Activated gamma-delta T cell treated with Interleukin-2 at 50 U/mL for 16 hours (primary cell): Measurements from ENCODE around the gene C2CD4C.
"Not testable (repeated sequence)": the region's sequence is repeated elsewhere in the genome, so short reads cannot be mapped to it uniquely, and the experiment has no call there.

ENCODE experiments used
- DNase-seq: peaks from one replicate; pipeline ENCODE4 v3.0.0-alpha.2; 2020

The C2CD4C gene

GRCh38 chr19:413756-414420 is 4.9 kb upstream of the C2CD4C start:
- DNase-seq: no peak

DNA sequence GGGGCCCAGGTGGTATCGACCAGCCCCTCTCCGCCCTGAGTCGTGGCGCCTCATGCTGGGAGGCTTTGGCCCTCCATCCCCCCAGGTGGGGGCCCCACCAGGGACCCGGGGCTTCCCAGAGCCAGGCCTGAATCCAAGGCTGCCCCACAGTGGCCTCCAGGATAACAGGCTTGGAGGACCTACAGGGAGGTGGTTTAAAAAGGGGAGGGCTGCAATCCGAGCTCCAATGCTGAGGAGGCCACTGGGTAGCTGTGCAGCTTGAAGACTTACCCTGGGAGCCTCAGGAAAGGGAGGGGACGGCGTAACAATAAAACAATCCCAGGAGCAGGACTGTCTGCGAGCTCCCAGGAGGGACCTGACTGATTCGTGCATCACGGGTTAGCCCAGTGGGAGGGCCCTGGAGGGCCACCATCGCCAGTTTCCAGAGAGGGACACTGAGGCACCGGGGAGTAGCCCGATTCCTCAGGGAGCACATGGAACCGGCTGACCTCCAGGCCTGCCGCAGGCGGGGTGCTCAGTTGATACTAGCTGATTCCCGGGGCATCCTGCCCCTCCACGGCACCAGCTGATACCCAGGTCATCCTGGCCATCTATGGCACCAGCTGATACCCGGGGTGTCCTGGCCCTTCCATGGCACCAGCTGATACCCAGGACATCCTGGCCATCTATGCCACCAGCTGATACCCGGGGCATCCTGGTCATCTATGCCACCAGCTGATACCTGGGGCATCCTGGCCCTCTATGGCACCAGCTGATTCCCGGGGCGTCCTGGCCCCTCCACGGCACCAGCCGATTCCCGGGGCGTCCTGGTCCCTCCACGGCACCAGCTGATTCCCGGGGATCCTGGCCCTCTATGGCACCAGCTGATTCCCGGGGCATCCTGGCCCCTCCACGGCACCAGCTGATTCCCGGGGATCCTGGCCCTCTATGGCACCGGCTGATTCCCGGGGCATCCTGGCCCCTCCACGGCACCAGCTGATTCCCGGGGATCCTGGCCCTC is 3.7 kb upstream of the C2CD4C start:
- no peak for DNase-seq

DNA sequence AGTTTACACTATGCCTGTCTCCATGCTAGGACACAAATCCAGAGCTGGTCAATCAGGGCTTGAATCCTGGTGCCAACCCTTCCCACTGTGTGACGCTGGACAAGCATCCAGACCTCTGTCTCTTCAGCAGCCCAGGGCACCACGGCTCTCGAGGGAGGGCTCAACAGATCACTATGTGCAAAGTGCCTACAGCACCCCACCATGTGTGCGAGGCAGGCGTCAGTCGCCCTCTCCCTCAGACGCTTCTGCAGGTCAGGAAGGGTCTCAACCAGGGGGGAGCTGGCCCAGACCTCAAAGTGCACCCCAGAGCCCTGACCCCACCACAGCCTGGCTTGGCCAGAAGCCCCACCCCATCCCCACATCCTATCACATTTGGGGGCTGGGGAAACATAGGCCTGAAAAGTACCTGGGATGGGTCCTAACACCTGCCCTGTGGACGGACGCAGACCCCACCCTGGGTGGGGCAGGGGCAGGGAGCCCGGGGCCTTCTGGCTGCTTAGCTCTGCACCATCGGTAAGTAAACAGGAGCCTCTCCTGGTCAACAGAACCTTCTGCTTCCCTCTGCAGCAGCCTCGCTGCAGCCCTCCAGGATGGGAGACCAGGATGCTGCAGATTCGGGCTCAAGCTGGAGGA is 2.9 kb upstream of the C2CD4C start:
- DNase-seq: no peak

GRCh38 chr19:411121-411722 is 2.3 kb upstream of the C2CD4C start:
- not testable (repeated sequence) for DNase-seq

DNA sequence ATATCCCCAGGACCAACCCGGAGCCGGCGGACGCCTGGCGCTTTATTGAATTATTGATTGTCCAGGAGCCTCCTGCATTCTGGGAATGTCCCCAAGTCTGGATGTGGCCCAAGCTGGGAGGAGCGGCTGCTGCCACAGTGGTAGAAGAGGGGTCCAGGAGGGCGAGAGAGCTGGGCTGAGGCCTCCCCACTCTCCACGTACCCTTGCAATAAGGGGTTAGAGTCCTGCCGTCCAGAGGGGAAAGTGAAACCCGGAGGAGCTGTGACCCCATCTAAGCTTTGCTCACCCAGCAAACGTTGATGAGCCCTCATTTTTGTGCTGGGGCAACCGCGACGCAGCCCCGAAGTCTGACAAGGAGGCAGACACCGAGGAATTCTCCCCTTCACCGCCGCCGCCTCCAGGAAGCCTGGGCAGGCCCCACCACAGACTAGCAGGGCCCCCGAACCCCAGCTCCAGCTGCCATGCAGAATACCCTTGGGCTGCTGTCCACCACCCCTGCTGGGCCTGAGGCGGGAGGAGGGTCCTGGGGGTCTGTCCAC is 1.4 kb upstream of the C2CD4C start:
- DNase-seq: no peak

DNA sequence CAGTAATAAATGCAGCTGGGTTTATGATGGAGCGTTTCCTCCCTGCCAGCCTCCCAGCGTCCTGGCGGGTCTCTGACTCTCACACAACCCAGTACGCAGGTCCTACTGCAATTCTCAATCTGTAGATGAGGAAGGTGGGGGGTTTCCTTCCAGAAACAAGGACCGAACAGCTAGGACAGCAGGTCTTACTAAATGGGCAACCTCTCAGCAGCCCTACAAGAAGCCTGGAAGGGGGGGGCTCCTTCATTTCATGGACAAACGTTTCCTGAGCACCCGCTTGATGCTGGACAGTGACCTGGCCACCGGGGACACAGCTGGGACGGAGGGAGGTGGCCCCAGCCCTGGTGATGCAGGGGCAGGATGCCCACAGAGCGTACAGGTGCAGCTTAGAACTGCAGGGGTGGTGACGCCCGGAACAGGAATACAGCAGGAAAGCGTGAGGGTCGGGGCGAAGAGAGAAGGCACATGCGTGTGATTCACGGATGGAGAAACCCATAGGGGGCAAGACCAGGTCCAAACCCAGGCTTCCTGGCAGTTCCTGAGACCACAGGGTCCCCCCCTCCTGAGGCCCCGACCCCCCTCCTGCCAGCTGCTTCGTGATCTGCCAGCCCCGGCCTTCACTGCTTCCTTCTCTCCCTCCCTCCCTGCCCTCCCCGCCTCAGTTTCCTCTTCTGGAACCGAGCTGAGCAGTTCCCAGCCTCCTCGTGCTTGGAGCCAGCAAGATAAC is 732 bp upstream of the C2CD4C start:
- no peak for DNase-seq

GRCh38 chr19:408441-408901 is 476 bp downstream of the C2CD4C start:
- no peak for DNase-seq

GRCh38 chr19:407511-408440 is 1.2 kb downstream of the C2CD4C start:
- no peak for DNase-seq

- DNase-seq: no peak
These were observed 1.9 kb downstream of the C2CD4C start for GRCh38 chr19:406971-407510.

DNA sequence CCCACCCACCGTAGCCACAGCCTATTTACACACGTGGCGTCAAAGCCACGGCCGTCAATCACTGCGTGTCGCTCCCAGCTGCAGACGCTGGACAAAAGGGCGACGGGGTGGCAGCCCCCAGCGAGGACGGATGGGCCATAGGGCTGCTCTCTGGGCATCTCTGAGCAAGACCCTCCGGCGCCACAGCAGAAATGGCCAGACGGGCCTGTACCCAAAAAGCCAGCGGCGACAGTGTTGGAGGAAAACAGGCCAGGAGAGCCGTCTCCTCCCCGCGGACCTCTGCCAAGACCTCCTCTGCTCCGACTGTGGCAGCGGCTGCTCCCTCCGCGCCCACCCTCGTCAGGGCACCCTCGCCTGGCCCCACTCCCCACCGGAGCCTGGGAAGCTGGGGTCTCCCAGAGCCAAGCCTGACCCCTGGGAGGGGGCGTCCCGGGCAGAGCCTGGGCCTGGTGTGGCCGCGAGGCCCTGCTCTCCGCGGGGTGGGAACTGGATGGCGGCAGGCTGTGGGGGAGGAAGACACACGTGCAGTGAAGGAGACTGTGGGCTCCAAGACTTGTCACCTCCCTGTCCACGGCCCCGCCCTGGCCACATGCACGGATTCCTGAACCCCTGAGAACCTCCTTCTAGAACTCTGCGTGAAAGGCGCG is 2.7 kb downstream of the C2CD4C start:
- no peak for DNase-seq

GRCh38 chr19:405121-405965 is 3.6 kb downstream of the C2CD4C start:
- DNase-seq: no peak

DNA sequence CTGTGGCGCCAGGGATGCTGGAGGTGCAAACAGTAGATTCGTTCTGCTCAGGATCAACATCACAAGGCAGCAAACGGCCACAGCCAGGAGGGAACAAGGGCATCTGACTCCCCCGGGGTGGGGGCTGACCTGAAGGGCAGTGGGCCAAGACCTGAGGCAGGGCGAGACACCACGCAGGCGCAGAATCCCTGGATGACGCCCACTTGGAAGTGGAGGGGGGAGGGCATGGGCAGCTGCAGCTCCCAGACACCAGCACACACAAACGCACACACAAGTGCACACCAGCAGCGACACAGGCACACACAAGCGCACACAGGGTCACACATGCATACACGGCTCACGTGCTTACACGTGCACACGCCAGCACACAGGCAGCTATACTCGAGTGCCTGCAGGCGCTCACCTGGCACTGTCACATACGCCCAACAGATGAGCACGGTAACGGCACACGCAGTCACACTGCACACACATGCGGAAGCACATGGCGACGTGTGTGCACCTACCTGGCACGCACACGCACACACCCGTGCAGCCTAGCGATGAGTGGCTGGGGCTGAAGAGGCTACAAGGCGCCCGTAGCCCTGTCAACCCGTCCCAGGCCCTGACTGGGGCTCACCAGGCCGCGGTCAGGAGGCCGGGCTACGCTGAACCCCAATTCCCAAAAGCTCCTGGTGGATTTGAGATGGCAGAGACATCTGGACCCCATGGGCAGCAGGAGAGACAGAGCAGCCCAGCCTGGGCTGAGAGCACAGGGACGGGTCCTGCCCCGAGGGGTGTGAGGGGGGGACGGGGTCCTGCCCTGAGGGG is 5.5 kb downstream of the C2CD4C start:
- no peak for DNase-seq

GRCh38 chr19:402786-403185 is 6.2 kb downstream of the C2CD4C start:
- DNase-seq: no peak

GRCh38 chr19:401866-402511 is 7.0 kb downstream of the C2CD4C start:
- no peak for DNase-seq

DNA sequence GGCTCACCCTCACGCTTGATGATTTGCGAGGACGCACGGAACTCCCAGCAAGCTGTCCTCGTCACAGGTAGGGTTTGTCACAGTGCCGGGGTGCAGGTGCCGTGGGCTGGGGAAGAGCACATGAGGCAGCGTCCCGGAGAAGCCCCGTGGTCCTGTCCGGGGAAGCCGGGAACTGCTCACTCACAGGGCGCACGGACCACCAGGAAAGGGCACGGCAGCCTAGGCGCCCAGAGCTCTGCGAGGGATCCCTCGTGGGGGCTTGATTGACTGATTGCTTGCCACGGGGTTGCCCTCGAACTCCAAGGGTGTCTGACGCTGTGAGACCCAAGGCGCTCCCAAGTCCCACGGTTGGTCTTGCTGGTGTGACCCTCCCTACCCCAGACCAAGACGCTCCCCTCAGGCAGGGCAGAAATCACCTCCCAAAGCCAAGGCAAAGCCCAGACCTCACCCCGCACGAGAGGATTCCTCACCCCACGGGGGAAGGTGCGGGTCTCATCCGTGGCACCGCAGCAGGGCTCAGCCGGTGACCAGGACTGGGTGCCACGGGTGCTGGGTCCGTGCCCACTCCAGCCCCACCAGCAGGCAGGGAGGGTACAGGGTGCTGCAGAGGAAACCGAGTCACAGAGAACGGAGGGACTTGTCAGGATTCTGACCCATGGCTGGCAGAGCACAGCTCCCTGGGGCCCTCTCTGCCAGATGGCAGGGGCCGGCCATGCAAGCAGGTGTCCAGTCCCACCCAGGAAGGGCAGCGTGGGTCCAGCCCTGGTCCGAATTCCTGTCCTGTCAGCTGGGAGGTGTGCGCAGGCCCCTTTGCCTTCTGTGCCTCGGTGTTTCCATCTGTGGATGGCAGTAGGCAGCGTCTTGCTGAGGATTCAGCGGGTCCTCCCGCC is 7.7 kb downstream of the C2CD4C start:
- no peak for DNase-seq

DNA sequence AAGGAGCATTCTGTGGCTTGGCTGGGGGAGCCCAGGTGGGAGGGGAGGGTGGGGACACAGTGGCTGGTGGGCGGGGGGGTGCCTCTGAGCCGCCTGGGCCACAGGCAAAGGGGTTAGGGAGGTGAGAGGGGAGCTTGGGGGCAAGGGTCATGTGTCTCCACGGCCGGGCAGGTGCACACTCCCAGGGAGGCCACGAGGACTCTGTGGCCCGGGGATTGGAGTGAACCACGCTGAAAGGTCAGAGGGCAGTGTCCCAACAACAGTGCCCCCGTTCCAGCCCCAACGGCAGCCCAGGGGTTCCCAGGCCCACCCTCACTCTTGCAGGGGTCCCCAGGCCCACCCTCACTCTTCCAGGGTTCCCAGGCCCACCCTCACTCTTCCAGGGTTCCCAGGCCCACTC is 9.6 kb downstream of the C2CD4C start:
- DNase-seq: no peak

DNA sequence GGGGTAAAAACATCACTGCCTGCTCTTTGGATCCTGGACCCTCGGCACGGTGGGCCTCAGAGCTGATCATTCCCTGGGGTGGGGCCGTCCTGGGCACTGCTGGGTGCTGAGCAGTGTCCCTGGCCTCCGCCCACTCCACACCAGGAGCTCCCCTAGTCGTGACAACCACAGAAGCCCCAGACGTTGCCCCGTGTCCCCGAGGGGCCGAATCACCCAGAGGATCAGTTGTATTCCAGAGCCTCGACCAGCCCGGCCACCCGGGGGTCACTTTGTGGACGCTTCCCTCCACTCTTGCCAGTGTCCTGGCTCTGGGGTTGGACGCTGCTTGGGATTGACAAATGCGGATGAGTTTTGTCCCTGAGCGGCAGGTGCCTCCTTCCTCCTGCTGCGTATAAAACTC is 10.2 kb downstream of the C2CD4C start:
- no peak for DNase-seq
